Retinal pigment epithelial cell (primary cell): Measurements from ENCODE around the gene CRYBG3.

Source experiments
- DNase-seq: peaks from one replicate; pipeline ENCODE4 v3.0.0-alpha.2; 2010; ENCODE audit warnings: low read depth
- H3K4me3 ChIP-seq: 2 replicates; pipeline ENCODE4 v1.5.1; 2011; ENCODE audit warnings: mild to moderate bottlenecking, low read length, control low read depth, moderate library complexity
- CTCF ChIP-seq: conservative IDR thresholded peaks from 2 replicates; pipeline ENCODE4 v1.5.1; 2011; ENCODE audit warnings: low read depth, low read length, control low read depth, inconsistent platforms

Gene CRYBG3

GRCh38 chr3:97952280-97952679 is 130.5 kb downstream of the CRYBG3 start:
- DNase-seq, result no peak
- no peak for TF ChIP-seq CTCF
- no peak overlapping the region for H3K4me3 ChIP-seq

GRCh38 chr3:97952872-97953271 is 131.1 kb downstream of the CRYBG3 start:
- no peak for TF ChIP-seq CTCF
- no peak for DNase-seq
- H3K4me3 ChIP-seq, result no peak overlapping the region

- no peak for TF ChIP-seq CTCF
- no peak for DNase-seq
- H3K4me3 ChIP-seq, result no peak overlapping the region
Measured at GRCh38 chr3:97954228-97954827, 132.5 kb downstream of the CRYBG3 start.

GRCh38 chr3:97956051-97956450 is 134.2 kb downstream of the CRYBG3 start:
- no peak for DNase-seq
- no peak overlapping the region for H3K4me3 ChIP-seq
- TF ChIP-seq CTCF, result no peak

- TF ChIP-seq CTCF, result no peak
- DNase-seq, result no peak
- no peak overlapping the region for H3K4me3 ChIP-seq
Measured at GRCh38 chr3:97957617-97958311, 136.0 kb downstream of the CRYBG3 start.

- no peak for TF ChIP-seq CTCF
- no peak overlapping the region for H3K4me3 ChIP-seq
- DNase-seq, result no peak
Measured at GRCh38 chr3:97958396-97958795, 136.6 kb downstream of the CRYBG3 start.

- DNase-seq, result no peak
- no peak overlapping the region for H3K4me3 ChIP-seq
- no peak for TF ChIP-seq CTCF
Measured at GRCh38 chr3:97958796-97959195, 137.0 kb downstream of the CRYBG3 start.
